CD14-positive monocyte (primary cell): ENCODE data around the gene SLC44A2. TPM values are rescaled to one million over a fixed set of nuclear protein-coding genes. Genes with fewer than 3 reads are reported as not detected.
A peak's percentile ranks its signal among the peaks of the same experiment; 100 is the strongest.

Source experiments
- DNase-seq, 3 donors: peaks; one replicate each; pipeline ENCODE4 v3.0.0-alpha.2; 2011 to 2022
- H2AFZ ChIP-seq: 2 replicates; pipeline ENCODE4 v1.6.0; 2012; ENCODE audit warnings: mild to moderate bottlenecking, low read depth, low read length, inconsistent platforms; ENCODE audit not compliant: insufficient read depth, poor library complexity, severe bottlenecking
- H3K27ac ChIP-seq, 2 donors: 1 replicate in 1 of 2; 2 replicates in 1 of 2; pipeline ENCODE4 v1.5.1; 2012 to 2013; ENCODE audit warnings: low read length in 2 of 2, control low read depth in 1 of 2, inconsistent platforms in 1 of 2, low read depth in 1 of 2, mild to moderate bottlenecking in 1 of 2
- H3K27me3 ChIP-seq, 2 donors: one replicate each; pipeline versions ENCODE4 v1.6.0 to v1.6.1; 2011 to 2013; ENCODE audit warnings: low read length in 2 of 2; ENCODE audit not compliant: control insufficient read depth in 2 of 2, insufficient read depth in 2 of 2
- H3K36me3 ChIP-seq, 2 donors: replicated peaks in 1 of 2; 1 replicate in 1 of 2; 2 replicates in 1 of 2; pipeline versions ENCODE4 v1.5.1 to v1.6.1; 2012 to 2013; ENCODE audit warnings: low read length in 2 of 2, control low read depth in 1 of 2, inconsistent platforms in 1 of 2, mild to moderate bottlenecking in 1 of 2; ENCODE audit not compliant: insufficient read depth in 2 of 2, control insufficient read depth in 1 of 2
- H3K4me1 ChIP-seq, 2 donors: 1 replicate in 1 of 2; 2 replicates in 1 of 2; pipeline versions ENCODE4 v1.5.1 to v1.6.1; 2012 to 2013; ENCODE audit warnings: low read length in 2 of 2, control low read depth in 1 of 2, inconsistent platforms in 1 of 2, mild to moderate bottlenecking in 1 of 2, moderate library complexity in 1 of 2; ENCODE audit not compliant: insufficient read depth in 2 of 2, control insufficient read depth in 1 of 2
- H3K4me2 ChIP-seq: replicated peaks from 2 replicates; pipeline ENCODE3; 2012; ENCODE audit warnings: low read length, moderate library complexity, mild to moderate bottlenecking; ENCODE audit not compliant: poor library complexity, severe bottlenecking; ENCODE audit errors: extremely low read depth
- H3K4me3 ChIP-seq, 3 experiments: fragments of 200-600 bp in 1 of 3; sonication (generic) in 1 of 3; replicated peaks in 1 of 3; 1 replicate in 2 of 3; 2 replicates in 1 of 3; pipeline ENCODE4 v1.5.1; 2011 to 2013; ENCODE audit warnings: low read length in 3 of 3, mild to moderate bottlenecking in 3 of 3, control low read depth in 2 of 3, low read depth in 2 of 3, inconsistent platforms in 1 of 3, moderate library complexity in 1 of 3
- H3K79me2 ChIP-seq: 2 replicates; pipeline ENCODE4 v1.6.0; 2012; ENCODE audit warnings: mild to moderate bottlenecking, control low read depth, inconsistent platforms, low read length, moderate library complexity; ENCODE audit not compliant: insufficient read depth
- H3K9ac ChIP-seq: 2 replicates; pipeline ENCODE4 v1.6.0; 2017; ENCODE audit warnings: low read length, mild to moderate bottlenecking; ENCODE audit not compliant: insufficient read depth, poor library complexity, severe bottlenecking
- H3K9me3 ChIP-seq, 2 donors: replicated peaks in 1 of 2; 1 replicate in 1 of 2; 2 replicates in 1 of 2; pipeline versions ENCODE4 v1.5.1 to v1.6.1; 2012 to 2013; ENCODE audit warnings: low read length in 2 of 2, control low read depth in 1 of 2; ENCODE audit not compliant: control insufficient read depth in 1 of 2, insufficient read depth in 1 of 2
- H4K20me1 ChIP-seq: 2 replicates; pipeline ENCODE4 v1.6.0; 2012; ENCODE audit warnings: mild to moderate bottlenecking, low read length, control low read depth, moderate library complexity; ENCODE audit not compliant: insufficient read depth
- H3K27ac Mint-ChIP-seq, 7 donors: one replicate each; pipeline ENCODE4 v1.8.0; 2020; ENCODE audit warnings: mild to moderate bottlenecking in 7 of 7, mixed read lengths in 7 of 7, moderate library complexity in 6 of 7, inconsistent platforms in 2 of 7
- H3K27me3 Mint-ChIP-seq, 3 donors: one replicate each; pipeline ENCODE4 v1.8.0; 2021 to 2022; ENCODE audit warnings: low read depth in 3 of 3, mild to moderate bottlenecking in 3 of 3, mixed read lengths in 3 of 3, moderate library complexity in 3 of 3, inconsistent platforms in 1 of 3
- H3K36me3 Mint-ChIP-seq, 2 donors: one replicate each; pipeline ENCODE4 v1.8.0; 2020; ENCODE audit warnings: mixed read lengths in 2 of 2, inconsistent platforms in 1 of 2, mild to moderate bottlenecking in 1 of 2
- H3K4me1 Mint-ChIP-seq: one replicate; pipeline ENCODE4 v1.8.0; 2020; ENCODE audit warnings: mild to moderate bottlenecking, mixed read lengths
- H3K4me3 Mint-ChIP-seq, 2 donors: one replicate each; pipeline ENCODE4 v1.8.0; 2020; ENCODE audit warnings: mild to moderate bottlenecking in 2 of 2, mixed read lengths in 2 of 2, moderate library complexity in 1 of 2
- H3K9me3 Mint-ChIP-seq, 7 donors: one replicate each; pipeline ENCODE4 v1.8.0; 2020 to 2022; ENCODE audit warnings: mixed read lengths in 7 of 7, mild to moderate bottlenecking in 6 of 7, moderate library complexity in 6 of 7, inconsistent platforms in 2 of 7
- CTCF ChIP-seq: fragments of 200-600 bp; IDR thresholded peaks from one replicate; pipeline ENCODE4 v1.8.0; 2022; ENCODE audit warnings: antibody characterized with exemption, mild to moderate bottlenecking
- WGBS: methylation state at CpG from one replicate; pipeline ENCODE4 v1.1.5; 2013; ENCODE audit warnings: missing lambda C conversion rate; ENCODE audit not compliant: insufficient coverage; 5-methylcytosine and 5-hydroxymethylcytosine counted together
- intact Hi-C, 2 donors: fragments of 100-400 bp; cut with micrococcal nuclease; formaldehyde crosslinking; loops; one replicate each; pipeline versions ENCODE4 v1.15.0 to v1.15.1; 2023
- polyA plus RNA-seq, 3 donors: library from polyadenylated mRNA; depleted of rRNA in 1 of 3; unstranded in 2 of 3; stranded (reverse) in 1 of 3; fragments of 300-500 nt in 2 of 3; fragments of >200 nt in 1 of 3; fragmentation: Illumina TruSeq in 2 of 3; gene quantifications; 1 replicate in 2 of 3; 2 replicates in 1 of 3; pipeline ENCODE4 v1.2.3, GENCODE V29; 2012 to 2021

Gene SLC44A2
- polyA plus RNA-seq, 3 donors, result 43.5 to 95.9 (median 69.4) TPM

- no peak overlapping the region for H3K4me2 ChIP-seq
- H3K27me3 ChIP-seq, result no peaks in the 10 kb centered on the region
- peaks cover 3 to 38% of the 10 kb centered on the region in 2 donors for H3K36me3 ChIP-seq
- Mint-ChIP-seq H3K4me3 (no peak overlapping the region), H3K4me1 (peaks cover 31% of the 10 kb centered on the region), H3K36me3 (peaks cover 15 to 42% of the 10 kb centered on the region in 2 donors), H3K27me3 (no peaks in the 10 kb centered on the region), H3K27ac (peak overlapping the region in 3 of 7 donors; percentile 2 to 64 (median 55)), H3K9me3 (no peaks in the 10 kb centered on the region)
- DNase-seq, result no peak
- peaks cover 100% of the 10 kb centered on the region for H4K20me1 ChIP-seq
- no peak overlapping the region for H2AFZ ChIP-seq
- H3K4me3 ChIP-seq, result no peak overlapping the region
- intact Hi-C loops, result loop anchor here in 1 of 2 donors (5.0 kb wide), 1 partner anchor 37 kb away; no protein-coding TSS in a partner anchor
- H3K27ac ChIP-seq, result peak overlapping the region in 1 of 2 donors; percentile 51
- no peaks in the 10 kb centered on the region for H3K9me3 ChIP-seq
- no peak overlapping the region for H3K9ac ChIP-seq
- peaks cover 9 to 11% of the 10 kb centered on the region in 2 donors for H3K4me1 ChIP-seq
- no peak for TF ChIP-seq CTCF
- peaks cover 100% of the 10 kb centered on the region for H3K79me2 ChIP-seq
- WGBS, result 91% methylated on average over 5 of the region's 5 CpGs
Observed at GRCh38 chr19:10660346-10660745, 35.0 kb downstream of the SLC44A2 start.

DNA sequence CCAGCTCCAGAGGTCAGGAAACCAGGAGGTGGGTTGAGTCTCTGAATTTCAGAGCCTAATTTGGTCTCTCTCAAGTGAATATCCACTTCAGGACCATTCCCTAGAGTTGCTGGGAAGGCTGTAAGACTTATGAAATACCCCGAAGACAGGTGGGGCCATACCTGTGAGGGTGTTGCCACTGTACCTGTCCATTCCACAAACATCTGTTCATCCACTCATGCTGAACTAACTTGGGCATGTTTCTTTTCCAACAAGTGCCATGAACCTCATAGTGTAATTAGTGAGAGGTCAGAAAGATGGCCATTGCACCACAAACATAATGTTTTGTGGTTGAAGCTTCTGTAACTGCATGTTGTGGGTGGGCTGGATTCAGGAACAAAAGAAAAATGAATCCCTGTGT, 36.6 kb downstream of the SLC44A2 start:
- peaks cover 20 to 51% of the 10 kb centered on the region in 2 donors for H3K36me3 Mint-ChIP-seq
- Histone ChIP-seq H3K4me1 (no peaks in the 10 kb centered on the region), H3K4me2 (no peak overlapping the region), H3K9me3 (no peaks in the 10 kb centered on the region), H4K20me1 (peaks cover 99% of the 10 kb centered on the region), H3K36me3 (peaks cover 3 to 48% of the 10 kb centered on the region in 2 donors), H3K27ac (no peak overlapping the region), H3K9ac (no peak overlapping the region), H3K79me2 (peaks cover 100% of the 10 kb centered on the region), H2AFZ (no peak overlapping the region), H3K4me3 (no peak overlapping the region), H3K27me3 (no peaks in the 10 kb centered on the region)
- H3K4me3 Mint-ChIP-seq, result no peak overlapping the region
- no peaks in the 10 kb centered on the region for H3K9me3 Mint-ChIP-seq
- no peak for TF ChIP-seq CTCF
- no peak for DNase-seq
- peaks cover 17% of the 10 kb centered on the region for H3K4me1 Mint-ChIP-seq
- H3K27ac Mint-ChIP-seq, result peak overlapping the region in 1 of 7 donors; percentile 67
- whole genome bisulfite sequencing, result no CpG with 5 or more reads among the region's 1 CpG
- intact Hi-C loops, result loop anchor here in 1 of 2 donors (5.0 kb wide), 1 partner anchor 35 kb away; no protein-coding TSS in a partner anchor
- H3K27me3 Mint-ChIP-seq, result no peaks in the 10 kb centered on the region
